Activated CD4-positive, alpha-beta T cell treated with anti-CD3 and anti-CD28 coated beads, Interleukin-2, amount 10 ng/mL, durations not matched to agents 7 days and 5 days (primary cell): ENCODE data around the gene PTGES3. TPM values are rescaled to one million over a fixed set of nuclear protein-coding genes. Genes with fewer than 3 reads are reported as not detected.
A peak's percentile ranks its signal among the peaks of the same experiment; 100 is the strongest.
"Not testable (repeated sequence)": the region's sequence is repeated elsewhere in the genome, so short reads cannot be mapped to it uniquely, and the experiment has no call there.

Source experiments
- CTCF ChIA-PET: fragments of 350-600 bp; sonication (Branson Sonifier 250); formaldehyde crosslinking; loops from one replicate; lab custom pipeline; 2021; ENCODE audit warnings: antibody characterized with exemption; lab: Charles Lee
- POLR2A ChIA-PET: fragments of 350-600 bp; sonication (Branson Sonifier 250); formaldehyde crosslinking; loops from one replicate; lab custom pipeline; 2021; ENCODE audit warnings: antibody characterized with exemption; lab: Charles Lee
- DNase-seq: peaks from one replicate; pipeline ENCODE4 v3.0.0-alpha.2; 2020
- H3K27ac Mint-ChIP-seq: one replicate; pipeline ENCODE4 v1.8.0; 2021; ENCODE audit warnings: mild to moderate bottlenecking, moderate library complexity, mixed read lengths
- H3K27me3 Mint-ChIP-seq: one replicate; pipeline ENCODE4 v1.8.0; 2021; ENCODE audit warnings: mixed read lengths
- H3K36me3 Mint-ChIP-seq: one replicate; pipeline ENCODE4 v1.8.0; 2021; ENCODE audit warnings: low read depth, mixed read lengths
- H3K4me1 Mint-ChIP-seq: one replicate; pipeline ENCODE4 v1.8.0; 2021; ENCODE audit warnings: mixed read lengths
- H3K4me3 Mint-ChIP-seq: one replicate; pipeline ENCODE4 v1.8.0; 2021; ENCODE audit warnings: mild to moderate bottlenecking, moderate library complexity, mixed read lengths
- H3K9me3 Mint-ChIP-seq: one replicate; pipeline ENCODE4 v1.8.0; 2021; ENCODE audit warnings: mixed read lengths
- total RNA-seq, 2 experiments: library from RNA; stranded (reverse); gene quantifications; one replicate each; pipeline ENCODE4 v1.2.3, GENCODE V29; 2021

The PTGES3 gene
- total RNA-seq, 2 experiments from 2014 or later = 218 to 236 TPM

- no peaks in the 10 kb centered on the region for H3K9me3 Mint-ChIP-seq
- no peak for DNase-seq
- H3K36me3 Mint-ChIP-seq = peaks cover 55% of the 10 kb centered on the region
- no peak overlapping the region for H3K4me3 Mint-ChIP-seq
- ChIA-PET POLR2A (no interaction called here), CTCF (interaction anchor here (0.6 to 2.2 kb wide), 4 partner anchors 9 to 33 kb away, joined by 3 to 6 read pairs (median 6); partner anchors contain the start of gene PTGES3)
- H3K27ac Mint-ChIP-seq = peak overlapping the region; percentile 13
- no peaks in the 10 kb centered on the region for H3K27me3 Mint-ChIP-seq
- H3K4me1 Mint-ChIP-seq = peaks cover 37% of the 10 kb centered on the region
Measured at GRCh38 chr12:56670836-56671235, 17.2 kb downstream of the PTGES3 start.

GRCh38 chr12:56668197-56668457 is 20.0 kb downstream of the PTGES3 start:
- Mint-ChIP-seq H3K27ac (no peak overlapping the region), H3K4me1 (peaks cover 24% of the 10 kb centered on the region), H3K27me3 (no peaks in the 10 kb centered on the region), H3K4me3 (no peak overlapping the region), H3K9me3 (no peaks in the 10 kb centered on the region), H3K36me3 (peaks cover 64% of the 10 kb centered on the region)
- no peak for DNase-seq
- ChIA-PET POLR2A (no interaction called here), CTCF (interaction anchor here (1.0 kb wide), 1 partner anchor 11 kb away, joined by 8 read pairs; no protein-coding TSS in a partner anchor)

- ChIA-PET CTCF (interaction anchor here (0.6 to 2.1 kb wide), 4 partner anchors 15 to 727 kb away, joined by 3 to 8 read pairs (median 4); no protein-coding TSS in a partner anchor), POLR2A (no interaction called here)
- no peaks in the 10 kb centered on the region for H3K9me3 Mint-ChIP-seq
- H3K27me3 Mint-ChIP-seq = no peaks in the 10 kb centered on the region
- no peak overlapping the region for H3K4me3 Mint-ChIP-seq
- no peak overlapping the region for H3K27ac Mint-ChIP-seq
- H3K4me1 Mint-ChIP-seq = peaks cover 2% of the 10 kb centered on the region
- no peak for DNase-seq
- peaks cover 29% of the 10 kb centered on the region for H3K36me3 Mint-ChIP-seq
Measured at GRCh38 chr12:56661979-56662638, 26.0 kb downstream of the PTGES3 start.

GRCh38 chr12:56661560-56661959 is 26.5 kb downstream of the PTGES3 start:
- CTCF ChIA-PET = interaction anchor here (0.5 to 1.0 kb wide), 3 partner anchors 16 to 150 kb away, joined by 3 to 4 read pairs (median 3); no protein-coding TSS in a partner anchor
- Mint-ChIP-seq H3K4me1 (peaks cover 2% of the 10 kb centered on the region), H3K27ac (no peak overlapping the region), H3K4me3 (no peak overlapping the region), H3K36me3 (peaks cover 29% of the 10 kb centered on the region), H3K9me3 (no peaks in the 10 kb centered on the region), H3K27me3 (no peaks in the 10 kb centered on the region)
- POLR2A ChIA-PET = no interaction called here
- DNase-seq = no peak

DNA sequence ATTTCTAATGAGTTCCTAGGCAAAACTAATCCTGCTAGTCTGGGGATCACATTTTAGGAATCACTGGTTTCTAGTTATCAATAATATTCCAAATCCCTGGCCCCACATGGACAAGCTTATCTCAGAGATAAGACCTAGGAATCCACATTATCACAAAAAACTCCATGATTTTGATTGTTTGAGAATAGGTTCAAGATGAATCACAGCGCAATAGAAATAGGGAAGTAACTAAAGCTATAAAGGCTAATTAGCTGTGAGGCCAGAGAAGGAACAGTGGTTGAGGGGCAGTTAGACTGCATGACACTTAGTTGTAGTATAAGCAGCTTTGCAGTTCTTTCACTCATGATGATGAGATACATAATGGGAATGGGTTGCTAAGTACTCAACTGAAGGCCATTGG is 29.2 kb downstream of the PTGES3 start:
- ChIA-PET POLR2A (no interaction called here), CTCF (interaction anchor here (0.6 to 3.3 kb wide), 7 partner anchors 12 to 459 kb away, joined by 3 to 9 read pairs (median 6); partner anchors contain the start of gene ATP5F1B)
- peaks cover 2% of the 10 kb centered on the region for H3K4me1 Mint-ChIP-seq
- no peak overlapping the region for H3K4me3 Mint-ChIP-seq
- H3K9me3 Mint-ChIP-seq = peaks cover 5% of the 10 kb centered on the region
- peaks cover 20% of the 10 kb centered on the region for H3K36me3 Mint-ChIP-seq
- H3K27ac Mint-ChIP-seq = no peak overlapping the region
- DNase-seq = no peak
- H3K27me3 Mint-ChIP-seq = no peaks in the 10 kb centered on the region

DNA sequence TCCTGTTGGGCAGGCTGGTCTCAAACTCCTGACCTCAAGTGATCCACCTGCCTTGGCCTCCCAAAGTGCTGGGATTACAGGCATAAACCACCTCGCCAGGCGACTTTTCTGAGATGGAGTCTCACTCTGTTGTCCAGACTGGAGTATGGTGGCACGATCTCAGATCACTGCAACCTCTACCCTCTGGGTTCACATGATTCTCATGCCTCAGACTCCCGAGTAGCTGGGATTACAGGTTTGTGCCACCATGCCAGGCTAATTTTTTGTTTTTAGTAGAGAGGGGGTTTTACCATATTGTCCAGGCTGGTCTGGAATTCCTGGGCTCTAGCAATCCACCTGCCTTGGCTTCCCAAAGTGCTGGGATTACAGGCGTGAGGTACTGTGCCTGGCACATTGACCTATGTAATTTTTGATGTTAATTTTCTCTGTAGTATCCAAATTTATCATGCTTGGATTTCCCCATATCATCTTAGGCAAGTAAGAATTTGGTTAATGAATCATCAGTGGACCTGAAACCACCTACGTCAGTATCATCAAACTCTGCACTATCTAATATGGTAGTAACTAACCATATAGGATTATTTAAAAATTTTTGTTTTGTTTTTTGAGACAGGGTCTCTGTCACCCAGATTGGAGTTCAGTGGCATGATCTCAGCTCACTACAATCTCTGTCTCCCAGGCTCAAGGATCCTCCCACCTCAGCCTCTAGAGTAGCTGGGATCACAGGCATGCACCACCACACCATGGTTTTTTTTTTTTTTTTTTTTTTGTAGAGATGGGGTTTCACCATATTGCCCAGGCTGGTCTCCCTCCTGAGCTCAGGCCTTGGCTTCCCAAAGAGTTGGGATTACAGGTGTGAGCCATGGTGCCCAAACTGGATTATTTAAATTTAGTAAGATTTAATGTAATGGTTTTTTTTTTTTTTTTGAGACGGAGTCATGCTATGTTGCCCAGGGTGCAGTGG is 30.4 kb downstream of the PTGES3 start:
- H3K4me1 Mint-ChIP-seq = peaks cover 2% of the 10 kb centered on the region
- no peak overlapping the region for H3K4me3 Mint-ChIP-seq
- H3K27me3 Mint-ChIP-seq = no peaks in the 10 kb centered on the region

GRCh38 chr12:56653781-56654180 is 34.3 kb downstream of the PTGES3 start:
- POLR2A ChIA-PET, H3K4me1 Mint-ChIP-seq, H3K27me3 Mint-ChIP-seq, DNase-seq, H3K4me3 Mint-ChIP-seq, H3K27ac Mint-ChIP-seq: not testable (repeated sequence)
- CTCF ChIA-PET = interaction anchor here (0.7 kb wide), 1 partner anchor 1248 kb away, joined by 5 read pairs; no protein-coding TSS in a partner anchor
- peaks cover 17% of the 10 kb centered on the region for H3K9me3 Mint-ChIP-seq
- peaks cover 16% of the 10 kb centered on the region for H3K36me3 Mint-ChIP-seq

More for the DNA sequence above, 30.4 kb downstream of the PTGES3 start:
- DNase-seq = no peak
- peaks cover 16% of the 10 kb centered on the region for H3K36me3 Mint-ChIP-seq
- peaks cover 14% of the 10 kb centered on the region for H3K9me3 Mint-ChIP-seq
- POLR2A ChIA-PET = interaction anchor here (0.6 kb wide), 1 partner anchor 14 kb away, joined by 4 read pairs; no protein-coding TSS in a partner anchor
- no peak overlapping the region for H3K27ac Mint-ChIP-seq
- CTCF ChIA-PET = interaction anchor here (0.6 to 3.3 kb wide), 8 partner anchors 11 to 885 kb away, joined by 3 to 9 read pairs (median 5); partner anchors contain the start of genes ATP5F1B and STAC3

- ChIA-PET CTCF (interaction anchor here (0.6 to 4.3 kb wide), 2 partner anchors 12 to 91 kb away, joined by 3 to 27 read pairs; no protein-coding TSS in a partner anchor), POLR2A (interaction anchor here (0.6 kb wide), 1 partner anchor 40 kb away, joined by 9 read pairs; the partner anchor contains the start of gene PTGES3)
- Mint-ChIP-seq H3K36me3 (peaks cover 27% of the 10 kb centered on the region), H3K4me1 (peaks cover 23% of the 10 kb centered on the region)
- not testable (repeated sequence) for H3K27me3 Mint-ChIP-seq, DNase-seq, H3K9me3 Mint-ChIP-seq, H3K4me3 Mint-ChIP-seq, H3K27ac Mint-ChIP-seq
Measured at GRCh38 chr12:56648023-56648422, 40.1 kb downstream of the PTGES3 start.

GRCh38 chr12:56645717-56646446 is 42.2 kb downstream of the PTGES3 start, which contains the start of gene ATP5F1B:
Gene ATP5F1B (minus strand): TSS chr12:56645984. CDS start chr12:56645963, 21 bp downstream.
- POLR2A ChIA-PET = no interaction called here
- Mint-ChIP-seq H3K4me3 (peak within 1 kb of the TSS; percentile 93), H3K27ac (peak within 1 kb of the TSS; percentile 96), H3K4me1 (peaks cover 34% of the 10 kb centered on the region), H3K9me3 (no peaks in the 10 kb centered on the region), H3K36me3 (peaks cover 34% of the 10 kb centered on the region), H3K27me3 (no peaks in the 10 kb centered on the region)
- CTCF ChIA-PET = interaction anchor here (0.8 to 4.3 kb wide), 4 partner anchors 10 to 80 kb away, joined by 3 to 27 read pairs (median 5); no protein-coding TSS in a partner anchor
- peak; percentile 96 for DNase-seq

DNA sequence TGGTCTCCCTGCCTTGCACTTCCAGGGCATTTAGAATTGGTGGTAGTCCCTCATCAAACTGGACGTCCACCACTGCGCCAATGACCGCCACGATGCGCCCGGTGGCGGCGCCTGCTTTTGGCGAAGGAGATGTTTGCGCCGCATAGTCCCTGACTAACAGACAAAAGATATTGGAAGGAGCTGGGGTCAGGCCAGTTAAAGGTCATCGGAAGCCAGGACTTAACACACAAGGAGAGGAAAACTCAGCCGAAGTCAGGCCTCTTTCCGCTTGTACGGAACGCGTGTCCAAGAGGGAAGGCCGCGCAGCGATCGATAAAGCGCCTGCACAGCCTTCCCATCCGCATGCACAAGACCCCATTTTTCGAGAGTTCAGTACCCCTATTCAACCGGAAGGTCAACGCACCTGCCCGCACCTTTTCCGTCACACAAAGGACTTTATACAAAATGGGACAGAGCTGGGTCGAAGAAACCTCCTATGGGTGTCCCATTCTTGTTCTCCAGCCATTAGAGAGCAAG is 42.8 kb downstream of the PTGES3 start:
- ChIA-PET CTCF (interaction anchor here (1.5 to 4.3 kb wide), 3 partner anchors 9 to 80 kb away, joined by 3 to 27 read pairs (median 6); no protein-coding TSS in a partner anchor), POLR2A (interaction anchor here (0.6 kb wide), 2 partner anchors 9 to 482 kb away, joined by 3 read pairs; no protein-coding TSS in a partner anchor)
- Mint-ChIP-seq H3K4me3 (peak overlapping the region; percentile 93), H3K27me3 (no peaks in the 10 kb centered on the region), H3K36me3 (peaks cover 37% of the 10 kb centered on the region), H3K4me1 (peaks cover 37% of the 10 kb centered on the region), H3K9me3 (no peaks in the 10 kb centered on the region), H3K27ac (peak overlapping the region; percentile 96)
- DNase-seq = no peak

- DNase-seq = no peak
- Mint-ChIP-seq H3K4me1 (peaks cover 41% of the 10 kb centered on the region), H3K27ac (peak overlapping the region; percentile 96), H3K9me3 (no peaks in the 10 kb centered on the region), H3K27me3 (no peaks in the 10 kb centered on the region), H3K36me3 (peaks cover 41% of the 10 kb centered on the region), H3K4me3 (peak overlapping the region; percentile 93)
- CTCF ChIA-PET = interaction anchor here (4.3 kb wide), 1 partner anchor 9 kb away, joined by 27 read pairs; no protein-coding TSS in a partner anchor
- POLR2A ChIA-PET = interaction anchor here (0.6 kb wide), 1 partner anchor 8 kb away, joined by 3 read pairs; no protein-coding TSS in a partner anchor
Measured at GRCh38 chr12:56644654-56645053, 43.4 kb downstream of the PTGES3 start.
